ENCODE measurements around the gene TIMM10.
"Not testable (repeated sequence)": the region's sequence is repeated elsewhere in the genome, so short reads cannot be mapped to it uniquely, and the experiment has no call there.

The TIMM10 gene

GRCh38 chr11:57542582-57542981 lies 12.0 kb upstream of the TIMM10 start:
- ATAC-seq (no peak), DNase-seq (no peak)

DNA sequence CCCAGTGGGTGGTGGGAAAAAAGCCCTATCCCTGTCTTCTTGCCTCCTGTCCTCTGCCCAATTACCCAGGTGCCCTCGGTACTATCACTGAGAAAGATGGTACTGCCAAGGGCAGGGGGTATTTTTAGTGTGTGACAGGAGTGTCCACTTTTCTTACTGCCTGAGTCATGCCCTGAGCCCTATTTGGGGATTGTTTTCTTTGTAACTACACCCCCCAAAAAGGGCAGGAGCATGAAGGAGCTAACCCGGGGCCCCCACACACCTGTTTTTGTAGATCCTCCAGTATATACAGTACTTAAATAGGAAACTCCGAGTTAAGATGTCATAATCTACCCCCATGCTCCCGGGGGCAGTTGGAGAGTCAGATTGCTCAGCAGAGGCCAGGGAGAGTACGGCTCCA lies 10.6 kb upstream of the TIMM10 start:
- DNase-seq (no peak), ATAC-seq (no peak)

- DNase-seq (no peak), ATAC-seq (no peak)
Observed at GRCh38 chr11:57539342-57539741, 8.8 kb upstream of the TIMM10 start.

- ATAC-seq: no peak
Observed at GRCh38 chr11:57536947-57537619, 6.5 kb upstream of the TIMM10 start, which contains the start of gene SMTNL1. SMTNL1 (plus strand) TSS chr11:57537595; CDS start chr11:57542643, 5,048 bp downstream.

DNA sequence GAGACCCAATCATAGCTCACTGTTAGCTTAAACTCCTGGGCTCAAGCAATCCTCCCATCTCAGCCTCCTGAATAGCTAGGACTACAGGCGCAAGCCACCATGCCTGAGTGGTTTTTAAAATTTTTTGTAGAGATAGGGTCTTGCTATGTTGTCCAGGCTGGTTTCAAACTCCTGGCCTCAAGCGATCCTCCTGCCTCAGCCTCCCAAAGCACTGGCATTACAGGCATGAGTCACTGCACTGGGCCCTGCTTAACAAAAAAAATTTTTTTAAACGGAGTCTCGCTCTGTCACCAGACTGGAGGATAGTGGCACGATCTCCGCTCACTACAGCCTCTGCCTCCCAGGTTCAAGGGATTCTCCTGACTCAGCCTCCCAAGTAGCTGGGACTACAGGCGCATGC lies 3.9 kb upstream of the TIMM10 start:
- not testable (repeated sequence) for DNase-seq, ATAC-seq

More at GRCh38 chr11:57536947-57537619, 6.5 kb upstream of the TIMM10 start, which contains the start of gene SMTNL1:
- no peak for DNase-seq

- ATAC-seq: no peak
- peak; percentile 20 for DNase-seq
Observed at GRCh38 chr11:57530215-57530595, 349 bp downstream of the TIMM10 start.

DNA sequence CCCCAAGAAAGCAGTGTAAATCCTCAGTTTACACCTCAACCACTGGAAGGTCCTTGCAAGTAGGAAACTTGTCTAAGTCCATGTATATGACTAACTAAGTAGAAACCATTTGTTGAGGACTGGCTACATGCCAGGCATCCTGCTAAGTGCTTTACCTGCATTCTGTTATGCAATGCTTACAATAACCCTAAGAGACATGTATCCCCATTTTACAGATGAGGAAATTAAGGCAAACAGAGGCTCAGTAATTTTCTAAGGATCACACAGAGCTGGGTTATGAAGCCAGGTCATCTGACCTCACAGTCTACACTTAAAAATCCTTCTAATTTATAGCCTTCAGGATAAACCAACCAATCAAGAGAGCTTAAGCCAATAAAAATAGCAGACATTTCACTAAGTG lies 1.5 kb downstream of the TIMM10 start:
- no peak for ATAC-seq
- no peak for DNase-seq

- ATAC-seq (no peak), DNase-seq (peak; percentile 84)
Observed at GRCh38 chr11:57527056-57527631, 3.4 kb downstream of the TIMM10 start.

- ATAC-seq (no peak), DNase-seq (no peak)
Observed at GRCh38 chr11:57523419-57523818, 7.1 kb downstream of the TIMM10 start.

DNA sequence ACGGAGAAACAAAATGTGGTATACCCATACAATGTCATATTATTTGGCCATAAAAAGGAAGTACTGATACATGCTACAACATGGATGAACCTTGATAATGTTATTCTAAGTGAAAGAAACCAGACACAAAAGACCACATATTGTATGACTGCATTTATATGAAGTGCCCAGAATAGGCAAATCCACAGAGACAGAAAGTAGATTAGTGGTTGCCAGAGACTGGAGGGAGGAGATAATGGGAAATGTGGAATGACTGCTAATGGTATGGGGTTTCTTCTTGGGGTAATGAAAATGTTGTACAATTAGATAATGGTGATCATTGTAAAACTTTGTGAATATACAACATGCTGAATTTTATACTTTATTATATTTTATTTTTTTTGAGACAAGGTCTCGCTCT lies 9.4 kb downstream of the TIMM10 start:
- DNase-seq: no peak
- no peak for ATAC-seq

GRCh38 chr11:57516061-57516443 lies 14.5 kb downstream of the TIMM10 start:
- DNase-seq (no peak), ATAC-seq (no peak)

DNA sequence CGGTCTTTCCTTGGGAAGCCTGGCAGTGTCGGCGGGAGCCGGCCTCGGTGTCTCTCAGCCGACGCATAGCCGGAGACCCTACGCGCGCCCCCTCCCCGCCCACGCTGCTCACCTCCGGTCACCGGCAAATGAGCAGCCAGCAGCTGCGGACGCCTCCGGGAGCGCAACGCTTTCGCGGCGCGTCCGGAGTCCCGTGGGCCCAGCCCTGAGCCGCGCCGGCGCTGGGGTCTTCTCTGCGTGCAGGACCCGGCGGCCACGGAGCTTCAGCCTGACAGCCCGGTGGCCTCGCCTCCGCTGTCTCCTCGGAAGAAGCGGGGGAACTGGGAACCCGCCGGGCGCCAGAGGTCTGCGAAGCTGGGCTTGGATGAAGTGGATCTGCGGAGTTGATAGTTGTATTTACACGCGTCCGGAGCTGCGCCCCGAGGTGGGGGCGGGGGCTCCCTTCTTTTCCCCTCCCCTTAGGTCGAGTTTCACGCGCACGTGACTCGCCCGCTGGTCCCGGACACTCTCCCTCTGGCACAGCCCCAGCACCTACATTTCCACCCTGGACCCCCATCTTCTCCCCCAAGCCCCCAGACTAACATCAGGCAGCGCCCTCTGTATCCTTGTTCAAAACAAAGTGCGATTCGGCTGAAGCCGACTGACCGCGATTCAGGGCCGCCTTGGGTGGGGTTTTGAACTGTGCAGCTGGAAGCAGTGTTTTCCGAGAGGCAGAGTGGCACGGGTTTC lies 15.1 kb downstream of the TIMM10 start, which contains the start of gene SLC43A1:
Gene SLC43A1 (minus strand): TSS at position 371 of the 729 bp plus-strand sequence. CDS start 1,591 bp downstream, outside the sequence.
- peak; percentile 62 for DNase-seq
- peak; percentile 12 for ATAC-seq

DNA sequence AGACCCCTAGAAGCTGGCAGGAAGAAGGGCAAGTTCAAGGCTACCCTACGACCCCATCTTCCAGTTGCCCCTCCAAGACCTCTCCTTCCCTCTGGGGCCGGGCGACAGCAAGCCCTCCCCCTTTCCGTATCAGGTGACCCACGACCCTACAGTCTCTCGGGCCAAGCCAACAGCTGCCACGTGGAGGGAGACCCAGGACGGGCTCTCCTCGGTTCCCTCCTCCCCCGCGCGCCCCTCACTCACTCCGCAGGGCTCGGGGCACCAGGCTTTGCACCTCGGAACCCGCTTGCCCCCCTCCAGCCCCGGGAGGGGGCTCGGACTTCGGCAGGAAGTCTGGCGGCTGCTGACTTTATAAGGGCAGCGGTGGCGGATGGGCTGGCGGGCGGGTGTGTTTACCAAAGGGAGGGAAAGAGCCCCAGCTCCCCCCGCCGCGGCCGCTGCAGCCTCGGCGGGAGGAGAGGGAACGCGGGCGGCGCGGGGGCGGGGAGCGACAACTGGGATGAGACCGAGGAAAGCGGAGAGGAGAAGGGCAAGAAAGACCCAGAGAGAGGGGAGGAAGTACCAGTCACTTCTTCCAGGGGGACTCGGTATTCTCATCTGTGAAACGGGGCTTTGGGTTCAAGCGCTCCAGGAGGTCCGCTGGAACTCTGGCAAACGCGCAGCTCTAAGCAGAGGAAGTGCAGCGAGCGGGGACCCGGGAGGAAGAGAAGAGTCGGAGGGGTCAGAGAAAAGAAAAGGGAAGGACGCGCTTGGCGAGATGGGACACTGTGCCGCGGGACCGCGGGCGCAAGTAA lies 15.8 kb downstream of the TIMM10 start:
- ATAC-seq: peak; percentile 66
- peak; percentile 72 for DNase-seq

DNA sequence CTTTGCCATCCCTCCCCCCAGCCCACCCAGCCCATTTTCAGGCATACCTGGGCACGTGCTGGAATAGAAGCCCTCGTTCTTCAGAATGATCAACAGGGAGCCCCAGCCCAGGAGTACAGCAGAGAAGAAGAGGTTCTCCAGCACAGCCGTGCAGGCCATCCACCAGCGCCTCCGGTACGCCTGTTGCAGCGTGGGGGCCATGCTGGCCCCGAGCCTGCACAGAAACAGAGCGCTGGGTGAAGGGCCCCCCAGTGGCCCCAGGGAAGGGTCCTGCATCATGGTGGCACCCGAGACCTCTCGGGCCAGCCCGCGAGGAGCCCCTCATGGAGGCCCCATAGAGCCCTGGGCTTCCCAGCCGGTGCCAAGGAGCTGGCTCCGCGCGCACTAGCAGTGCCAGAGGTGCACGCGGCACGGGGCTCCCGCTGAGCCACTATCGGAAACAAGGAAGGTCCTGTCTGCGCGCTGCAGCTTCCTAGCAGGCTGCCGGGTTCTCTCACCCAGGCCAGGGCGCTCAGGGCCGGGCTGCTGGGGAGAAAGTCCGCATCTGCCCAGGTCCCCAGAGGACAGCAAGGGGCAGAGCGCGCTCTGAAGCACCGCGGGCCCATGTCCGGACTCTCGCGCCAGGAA lies 16.5 kb downstream of the TIMM10 start:
- peak; percentile 43 for DNase-seq

GRCh38 chr11:57513452-57513795 lies 17.1 kb downstream of the TIMM10 start:
- ATAC-seq (no peak), DNase-seq (no peak)

More for the DNA sequence above, 16.5 kb downstream of the TIMM10 start:
- ATAC-seq: peak; percentile 51

GRCh38 chr11:57512646-57513451 lies 17.7 kb downstream of the TIMM10 start:
- DNase-seq (no peak), ATAC-seq (no peak)

- ATAC-seq (no peak), DNase-seq (no peak)
Observed at GRCh38 chr11:57511741-57512430, 18.7 kb downstream of the TIMM10 start.

- DNase-seq (no peak), ATAC-seq (no peak)
Observed at GRCh38 chr11:57508341-57509170, 22.0 kb downstream of the TIMM10 start.

DNA sequence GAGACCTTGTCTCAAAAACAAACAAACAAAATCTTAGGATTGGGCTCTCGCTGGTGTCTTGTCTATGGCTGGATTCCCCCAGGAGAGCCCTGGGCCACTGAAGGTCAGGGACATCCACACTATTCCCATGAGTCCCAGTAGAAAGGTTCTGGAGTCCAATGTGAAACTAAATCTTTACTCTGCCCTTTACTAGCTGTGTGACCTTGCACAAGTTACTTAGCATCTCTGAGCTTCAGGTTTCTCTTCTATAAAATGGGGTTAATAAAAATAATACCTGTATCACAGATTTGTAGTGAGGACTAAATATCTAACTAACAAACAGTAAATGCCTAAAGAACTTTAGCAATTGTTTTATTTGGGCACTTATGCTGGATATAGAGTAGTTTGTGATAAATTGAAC lies 24.0 kb downstream of the TIMM10 start:
- DNase-seq: no peak
- no peak for ATAC-seq

DNA sequence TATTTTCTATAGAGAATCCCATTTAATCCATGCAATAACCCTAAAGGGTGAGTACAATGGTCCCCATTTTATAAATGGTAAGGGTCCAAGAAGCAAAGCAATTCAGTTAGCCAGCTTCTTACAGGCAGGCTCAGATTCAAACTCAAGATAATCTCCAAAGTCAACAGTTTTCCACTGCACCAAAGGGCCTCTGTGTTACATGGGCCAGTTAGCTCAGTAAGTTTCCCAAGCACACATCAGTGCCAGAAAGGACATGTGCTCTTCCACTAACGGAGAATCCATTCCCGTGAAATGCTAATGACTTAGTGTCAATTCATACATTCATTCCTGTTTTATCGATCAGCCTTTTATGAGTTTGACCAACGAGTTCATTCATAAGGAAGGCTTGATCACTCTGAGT lies 26.0 kb downstream of the TIMM10 start:
- DNase-seq (no peak), ATAC-seq (no peak)

Data from stimulated activated naive CD8-positive, alpha-beta T cell treated with anti-CD3 and anti-CD28 coated beads, Interleukin-15, Interleukin-2, amounts not matched to agents 100 U/mL and 50 U/mL, for 24 hours (primary cell).